ES-I3 (cell line): ENCODE data around the gene HACE1.

ENCODE experiments used
- H3K36me3 ChIP-seq: 2 replicates; pipeline ENCODE4 v1.6.1; 2013; ENCODE audit warnings: mild to moderate bottlenecking, low read length, control low read depth, moderate library complexity; ENCODE audit not compliant: insufficient read depth
- H3K4me1 ChIP-seq: 2 replicates; pipeline ENCODE4 v1.6.1; 2013; ENCODE audit warnings: mild to moderate bottlenecking, control low read depth, low read length; ENCODE audit not compliant: insufficient read depth
- H3K9ac ChIP-seq: 2 replicates; pipeline ENCODE4 v1.6.1; 2013; ENCODE audit warnings: low read depth, mild to moderate bottlenecking, low read length, moderate library complexity
- H3K9me3 ChIP-seq: 2 replicates; pipeline ENCODE4 v1.6.1; 2013; ENCODE audit warnings: mild to moderate bottlenecking, low read length, moderate library complexity; ENCODE audit not compliant: control insufficient read depth, insufficient read depth

Gene HACE1

GRCh38 chr6:104680539-104680938, 179.2 kb downstream of the HACE1 start:
- H3K36me3 ChIP-seq, result no peaks in the 10 kb centered on the region
- H3K4me1 ChIP-seq, result no peaks in the 10 kb centered on the region
- no peak overlapping the region for H3K9ac ChIP-seq
- H3K9me3 ChIP-seq, result no peaks in the 10 kb centered on the region; the same call in 1 of the 2 replicates

DNA sequence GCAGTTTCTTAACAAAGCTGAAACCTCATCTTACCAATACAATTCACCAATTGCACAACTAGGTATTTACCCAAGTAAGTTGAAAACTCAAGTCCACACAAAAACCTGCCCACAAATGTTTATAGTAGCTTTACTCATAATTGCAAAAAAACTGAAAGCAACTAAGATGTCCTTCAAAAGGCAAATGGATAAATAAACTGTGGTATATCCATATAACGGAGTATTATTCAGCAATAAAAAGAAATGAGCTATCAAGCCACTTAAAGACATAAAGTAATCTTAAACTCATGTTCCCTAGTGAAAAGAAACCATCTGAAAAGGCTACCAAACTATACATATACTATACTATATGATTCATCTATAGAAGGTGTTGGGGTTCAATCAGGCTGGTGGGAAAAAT, 179.7 kb downstream of the HACE1 start:
- H3K9me3 ChIP-seq, result no peaks in the 10 kb centered on the region; the same call in 1 of the 2 replicates
- H3K9ac ChIP-seq, result no peak overlapping the region
- H3K36me3 ChIP-seq, result no peaks in the 10 kb centered on the region
- no peaks in the 10 kb centered on the region for H3K4me1 ChIP-seq
